Cardiac fibroblast (primary cell): Measurements from ENCODE around the gene NAA38.

Experiments
- DNase-seq, 2 donors: peaks; one replicate each; pipeline versions ENCODE4 v3.0.0 to v3.0.0-alpha.2; 2010; ENCODE audit warnings: low read depth in 2 of 2
- H3K4me3 ChIP-seq, 2 donors: replicated peaks in 1 of 2; 1 replicate in 1 of 2; 2 replicates in 1 of 2; pipeline ENCODE4 v1.5.1; 2011; ENCODE audit warnings: low read depth in 2 of 2, low read length in 2 of 2, mild to moderate bottlenecking in 2 of 2, moderate library complexity in 1 of 2
- TF ChIP-seq, protein P1 (sequence below): IDR thresholded peaks from one replicate; pipeline ENCODE4 v1.5.1; 2011; ENCODE audit warnings: low read depth, mild to moderate bottlenecking, low read length, inconsistent platforms

NAA38 gene

GRCh38 chr17:7856811-7857712 lies at the start of gene NAA38:
Gene NAA38, minus strand, starts transcription at chr17:7857559. Its CDS starts 96 bp downstream, at chr17:7857463.
- H3K4me3 ChIP-seq: peak within 1 kb of the TSS; percentile 70 to 80
- DNase-seq: peak; percentile 100
- TF ChIP-seq, protein P1, sequence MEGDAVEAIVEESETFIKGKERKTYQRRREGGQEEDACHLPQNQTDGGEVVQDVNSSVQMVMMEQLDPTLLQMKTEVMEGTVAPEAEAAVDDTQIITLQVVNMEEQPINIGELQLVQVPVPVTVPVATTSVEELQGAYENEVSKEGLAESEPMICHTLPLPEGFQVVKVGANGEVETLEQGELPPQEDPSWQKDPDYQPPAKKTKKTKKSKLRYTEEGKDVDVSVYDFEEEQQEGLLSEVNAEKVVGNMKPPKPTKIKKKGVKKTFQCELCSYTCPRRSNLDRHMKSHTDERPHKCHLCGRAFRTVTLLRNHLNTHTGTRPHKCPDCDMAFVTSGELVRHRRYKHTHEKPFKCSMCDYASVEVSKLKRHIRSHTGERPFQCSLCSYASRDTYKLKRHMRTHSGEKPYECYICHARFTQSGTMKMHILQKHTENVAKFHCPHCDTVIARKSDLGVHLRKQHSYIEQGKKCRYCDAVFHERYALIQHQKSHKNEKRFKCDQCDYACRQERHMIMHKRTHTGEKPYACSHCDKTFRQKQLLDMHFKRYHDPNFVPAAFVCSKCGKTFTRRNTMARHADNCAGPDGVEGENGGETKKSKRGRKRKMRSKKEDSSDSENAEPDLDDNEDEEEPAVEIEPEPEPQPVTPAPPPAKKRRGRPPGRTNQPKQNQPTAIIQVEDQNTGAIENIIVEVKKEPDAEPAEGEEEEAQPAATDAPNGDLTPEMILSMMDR: peak; percentile 42

- no peak for DNase-seq
- H3K4me3 ChIP-seq: no peak overlapping the region
- TF ChIP-seq, protein P1: no peak
These were observed 46.1 kb upstream of the NAA38 start for GRCh38 chr17:7903154-7904103.

DNA sequence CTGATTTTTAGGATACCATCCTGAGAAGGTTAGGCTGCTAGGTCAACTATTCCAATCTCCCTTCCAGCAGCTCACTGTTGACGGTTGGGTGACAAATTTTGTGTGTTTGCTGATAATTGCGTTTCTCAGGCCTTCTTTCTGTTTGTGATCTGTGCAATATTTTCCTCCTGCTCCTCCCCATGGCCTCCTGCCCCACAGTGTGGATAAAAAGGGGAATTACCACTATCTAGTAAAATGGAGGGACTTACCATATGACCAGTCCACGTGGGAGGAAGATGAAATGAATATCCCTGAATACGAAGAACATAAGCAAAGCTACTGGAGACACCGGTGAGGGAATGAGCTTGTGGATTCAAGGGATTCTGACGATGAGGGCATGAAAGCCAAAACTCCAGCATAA lies 40.4 kb upstream of the NAA38 start:
- H3K4me3 ChIP-seq: no peak overlapping the region
- TF ChIP-seq, protein P1: peak; percentile 45
- DNase-seq: peak; percentile 72 to 79

- TF ChIP-seq, protein P1: no peak
- H3K4me3 ChIP-seq: no peak overlapping the region
- no peak for DNase-seq
These were observed 39.7 kb upstream of the NAA38 start for GRCh38 chr17:7897090-7897489.

GRCh38 chr17:7894866-7895265 lies 37.5 kb upstream of the NAA38 start:
- H3K4me3 ChIP-seq: no peak overlapping the region
- DNase-seq: no peak
- TF ChIP-seq, protein P1: no peak

DNA sequence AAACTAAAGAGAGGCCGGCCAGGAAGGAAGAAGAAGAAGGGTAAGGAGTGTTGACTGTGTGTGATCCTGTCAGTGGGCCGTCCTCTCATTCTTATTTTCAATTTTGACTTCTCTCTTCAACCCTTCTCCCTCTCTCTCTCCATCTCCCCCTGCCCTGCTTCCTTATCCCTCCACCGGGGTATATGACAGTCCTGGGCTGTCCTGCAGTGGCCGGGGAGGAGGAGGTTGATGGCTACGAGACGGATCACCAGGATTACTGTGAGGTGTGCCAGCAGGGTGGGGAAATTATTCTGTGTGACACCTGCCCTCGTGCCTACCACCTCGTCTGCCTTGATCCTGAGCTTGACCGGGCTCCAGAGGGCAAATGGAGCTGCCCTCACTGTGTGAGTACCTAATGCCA lies 36.9 kb upstream of the NAA38 start:
- H3K4me3 ChIP-seq: no peak overlapping the region
- TF ChIP-seq, protein P1: no peak

More for the DNA sequence above, 36.9 kb upstream of the NAA38 start:
- DNase-seq: no peak
